HG02943 (cell line): Measurements from ENCODE around the gene HPD.
"Not testable (repeated sequence)": the region's sequence is repeated elsewhere in the genome, so short reads cannot be mapped to it uniquely, and the experiment has no call there.

ENCODE experiments used
- ATAC-seq: cut with Tn5 transposase; IDR thresholded peaks from one replicate; pipeline ENCODE4 v1.9.1; 2021; ENCODE audit warnings: mild to moderate bottlenecking, low read depth, moderate library complexity; ENCODE audit not compliant: unreplicated experiment

HPD gene

GRCh38 chr12:121800694-121801594 is 57.7 kb downstream of the HPD start:
- ATAC-seq = no peak

- no peak for ATAC-seq
Observed at GRCh38 chr12:121799842-121800693, 58.6 kb downstream of the HPD start.

GRCh38 chr12:121799156-121799841 is 59.4 kb downstream of the HPD start:
- ATAC-seq = no peak

GRCh38 chr12:121798787-121799155 is 59.9 kb downstream of the HPD start:
- no peak for ATAC-seq

- no peak for ATAC-seq
Observed at GRCh38 chr12:121797937-121798786, 60.5 kb downstream of the HPD start.

DNA sequence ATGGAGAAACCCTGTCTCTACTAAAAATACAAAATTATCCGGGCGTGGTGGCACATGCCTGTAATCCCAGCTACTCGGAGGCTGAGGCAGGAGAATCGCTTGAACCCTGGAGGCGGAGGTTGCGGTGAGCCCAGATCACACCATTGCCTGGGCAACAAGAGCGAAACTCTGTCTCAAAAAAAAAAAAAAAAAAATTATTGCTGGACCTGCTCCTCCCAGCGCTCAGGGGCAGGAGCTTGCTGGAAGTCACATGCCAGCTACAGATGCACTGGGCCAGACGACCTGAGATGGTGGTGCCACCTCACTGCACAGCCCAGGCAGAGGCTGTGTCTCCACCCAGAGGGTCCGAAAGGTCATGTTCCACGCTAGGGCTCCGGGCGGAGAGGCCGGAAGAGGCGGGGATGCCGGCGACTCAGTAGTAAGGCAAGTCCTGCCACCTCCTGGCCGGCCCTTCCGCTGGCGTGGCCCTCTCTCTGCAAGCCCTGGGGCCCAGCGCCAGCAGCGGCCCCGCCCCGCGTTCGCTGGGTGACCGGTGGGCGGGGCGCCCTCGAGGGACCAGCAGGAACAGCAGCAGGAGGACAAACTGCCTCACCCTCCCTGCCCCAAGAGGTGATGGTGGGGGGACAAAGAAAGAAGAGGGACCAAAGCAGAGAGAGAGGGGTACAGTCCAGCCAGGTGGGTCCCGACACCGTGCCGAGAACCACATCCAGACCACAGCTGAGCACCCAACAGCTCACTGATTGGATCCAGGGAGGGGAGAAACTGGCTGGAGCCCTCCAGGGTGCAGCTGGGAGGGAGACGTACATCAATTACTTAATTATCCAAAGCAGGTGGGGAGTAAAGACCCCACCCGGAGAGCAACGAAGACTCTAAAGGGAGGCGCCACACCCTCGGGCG is 61.6 kb downstream of the HPD start:
- no peak for ATAC-seq

- no peak for ATAC-seq
Observed at GRCh38 chr12:121795034-121795968, 63.4 kb downstream of the HPD start.

GRCh38 chr12:121794534-121795033 is 64.1 kb downstream of the HPD start:
- no peak for ATAC-seq

DNA sequence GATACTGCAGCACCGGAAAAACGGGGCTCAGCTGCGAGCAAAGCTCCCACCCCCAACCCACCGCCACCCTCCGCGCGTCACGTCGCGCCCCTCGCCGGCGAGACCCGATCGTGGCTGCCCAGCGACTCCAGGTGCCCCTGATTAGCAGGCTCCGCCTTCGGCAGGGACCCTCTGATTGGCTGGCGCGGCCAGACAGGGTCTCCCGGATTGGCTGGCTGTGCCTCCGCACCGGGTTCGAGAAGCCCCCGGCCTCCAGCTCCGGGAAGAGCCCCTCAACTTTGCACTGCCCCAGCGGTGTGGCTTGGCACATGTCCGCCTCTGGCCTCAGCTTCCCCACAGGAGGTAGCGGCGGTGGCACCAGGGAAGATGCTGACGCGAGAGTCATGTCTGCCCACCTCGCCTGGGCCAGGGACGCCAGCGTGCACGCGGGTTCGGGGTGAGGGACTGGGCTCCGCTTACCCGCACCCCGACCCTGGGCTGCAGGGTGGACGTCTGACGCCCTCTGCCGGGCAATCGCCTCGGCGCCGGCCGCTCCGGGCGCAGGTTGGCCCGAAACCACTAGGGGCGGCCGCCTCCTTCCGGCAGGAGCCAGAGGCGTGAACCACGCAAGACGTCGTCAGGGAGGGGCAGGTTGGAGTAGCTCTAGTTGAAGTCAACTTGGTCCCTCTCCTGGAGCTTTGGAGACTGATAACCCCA is 64.7 kb downstream of the HPD start:
- ATAC-seq = peak; percentile 35

GRCh38 chr12:121793440-121793837 is 65.2 kb downstream of the HPD start, which contains the start of gene RHOF:
TSS of gene RHOF (minus strand) at chr12:121793688. CDS start at chr12:121793633, 55 bp downstream.
- no peak for ATAC-seq

DNA sequence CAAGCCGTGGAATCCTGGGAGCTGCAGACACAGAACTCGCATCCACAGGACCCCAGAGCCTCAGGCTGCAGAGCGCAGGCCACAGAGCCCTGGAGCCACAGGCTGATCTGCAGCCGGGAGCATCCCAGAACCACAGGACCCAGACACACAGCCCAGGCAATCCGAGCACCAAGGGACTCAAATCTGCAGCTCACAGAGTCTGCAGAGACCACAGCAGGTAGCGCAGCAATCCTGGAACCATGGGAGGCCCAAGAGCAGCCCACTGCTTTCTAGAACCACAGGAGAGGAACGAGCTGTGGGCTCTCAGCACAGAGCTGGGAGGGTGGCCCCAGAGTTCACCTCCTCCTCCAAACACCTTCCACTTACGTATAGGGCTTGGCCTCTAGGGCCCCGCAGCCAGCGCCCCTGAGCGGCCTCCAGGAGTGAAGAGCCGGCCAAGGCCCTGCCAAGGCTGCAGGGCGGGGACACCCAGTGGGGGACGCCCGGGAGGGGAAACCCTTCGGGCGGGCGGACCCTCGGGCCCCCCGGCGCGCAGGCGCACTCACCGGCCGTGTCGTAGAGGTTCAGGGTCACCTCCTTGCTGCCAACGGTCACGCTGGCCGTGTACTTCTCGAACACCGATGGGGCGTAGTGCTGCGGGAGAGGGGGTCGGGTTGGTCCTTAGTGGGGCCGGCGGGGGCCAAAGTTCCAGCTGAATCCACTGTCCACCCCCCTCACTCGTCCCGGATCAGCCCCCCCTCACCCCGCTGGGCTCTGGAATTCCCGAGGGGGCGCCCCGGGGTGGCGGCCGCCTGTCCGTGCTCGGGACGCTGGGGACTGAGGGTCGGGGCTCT is 65.8 kb downstream of the HPD start:
- no peak for ATAC-seq

DNA sequence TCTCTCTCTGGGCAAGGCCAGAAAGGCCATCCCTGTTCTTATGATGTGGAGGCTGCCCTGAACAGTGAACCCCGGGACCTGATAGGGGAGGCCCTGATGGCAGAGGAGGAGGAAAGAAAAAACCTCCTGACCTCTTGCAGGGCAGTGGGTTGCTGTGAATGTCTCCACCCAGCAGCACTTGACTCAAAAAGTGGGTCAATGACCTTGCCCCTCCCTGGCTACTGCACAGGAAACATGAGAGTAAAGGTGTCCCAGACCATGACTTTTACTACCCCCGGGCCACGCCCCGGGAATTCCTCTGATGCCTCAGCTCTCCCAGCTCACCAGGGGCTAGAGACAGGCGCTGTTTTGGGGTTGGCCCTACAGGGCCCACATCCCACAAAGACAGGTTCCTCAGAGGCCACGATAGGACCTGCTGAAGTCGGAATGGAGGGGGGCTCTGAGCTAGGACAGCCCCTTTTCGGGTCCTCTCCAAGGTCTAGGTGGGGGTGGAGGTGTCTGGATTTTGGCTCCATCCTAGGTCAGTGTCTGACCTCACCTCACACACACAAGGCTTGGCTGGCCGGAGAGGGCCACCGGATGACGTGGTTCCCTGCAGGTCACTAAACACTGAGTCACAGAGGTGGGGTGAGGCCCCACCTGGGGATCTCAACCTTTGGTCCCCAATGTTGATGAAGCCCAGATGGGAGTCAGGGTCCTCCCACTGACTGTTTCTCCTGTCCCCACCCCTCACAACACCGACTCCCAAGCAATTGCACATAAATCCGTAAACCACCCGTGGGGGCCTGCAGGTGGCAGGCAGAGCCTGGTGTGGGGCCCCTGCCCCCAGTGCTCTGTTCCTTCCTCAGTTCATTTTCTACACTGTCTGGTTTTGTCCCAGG is 66.7 kb downstream of the HPD start:
- ATAC-seq = no peak

- not testable (repeated sequence) for ATAC-seq
Observed at GRCh38 chr12:121790785-121791184, 67.9 kb downstream of the HPD start.

DNA sequence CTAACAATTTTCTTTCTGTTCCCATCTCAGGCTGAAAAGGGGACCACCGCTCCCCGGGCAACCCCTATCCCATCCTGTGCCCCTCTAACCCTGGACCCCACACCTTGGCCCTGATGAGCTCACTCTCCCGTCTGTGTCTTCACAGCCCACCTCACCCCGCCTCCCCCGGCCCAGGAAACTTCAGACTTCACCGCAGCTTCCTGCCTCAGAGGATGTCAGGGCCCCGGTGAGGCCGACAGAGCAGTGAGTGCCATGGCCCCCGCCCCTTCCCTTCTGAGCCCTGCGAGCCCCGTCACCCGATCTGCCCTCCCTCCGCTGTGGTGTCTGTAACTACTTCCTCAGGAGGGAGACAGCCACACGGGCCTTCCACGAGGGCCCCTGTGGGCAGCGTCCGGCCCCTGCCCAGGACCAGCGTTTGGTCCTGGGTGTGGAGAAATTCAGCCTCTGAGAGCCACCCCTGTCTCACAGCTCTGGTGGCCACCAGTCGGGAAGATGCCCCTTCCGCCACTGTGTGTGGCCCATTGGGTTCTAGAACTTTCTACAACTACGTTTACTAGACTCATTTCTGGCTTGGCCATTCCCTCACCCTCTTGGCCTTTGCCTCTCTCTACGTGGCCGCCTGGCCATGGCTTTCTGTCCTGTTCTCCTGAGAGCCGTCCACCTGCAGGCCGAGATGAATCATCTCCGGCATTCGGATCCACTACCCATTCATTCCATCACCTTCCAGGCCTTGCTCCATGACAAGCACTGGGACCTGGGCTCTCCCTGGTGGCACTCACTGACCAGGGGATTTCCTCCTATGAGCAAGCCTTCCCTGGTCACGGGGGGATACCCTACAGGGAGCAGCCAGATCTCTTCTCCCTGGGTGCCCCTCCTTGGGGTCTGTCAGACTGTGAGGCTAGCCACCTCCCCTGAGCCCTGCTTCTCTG is 68.6 kb downstream of the HPD start:
- ATAC-seq = peak; percentile 47
